Neural progenitor cell (in vitro differentiated cells): ENCODE measurements around the gene RPEL1. TPM values are rescaled to one million over a fixed set of nuclear protein-coding genes. Genes with fewer than 3 reads are reported as not detected.
"Not testable (repeated sequence)": the region's sequence is repeated elsewhere in the genome, so short reads cannot be mapped to it uniquely, and the experiment has no call there.

Experiments
- DNase-seq: peaks from one replicate; pipeline ENCODE4 v3.0.0-alpha.2; 2016; ENCODE audit warnings: low spot score
- H2AFZ ChIP-seq: fragments of 200-600 bp; sonication (generic); replicated peaks from 2 replicates; pipeline ENCODE4 v1.6.1; 2016; ENCODE audit warnings: antibody characterized with exemption
- H3F3A ChIP-seq: fragments of 200-600 bp; sonication (generic); 2 replicates; pipeline ENCODE4 v1.6.1; 2016; ENCODE audit warnings: antibody characterized with exemption, low read depth
- H3K27ac ChIP-seq: fragments of 200-600 bp; sonication (generic); 2 replicates; pipeline ENCODE4 v1.5.1; 2016; ENCODE audit warnings: mild to moderate bottlenecking
- H3K27me3 ChIP-seq: fragments of 200-600 bp; sonication (generic); 2 replicates; pipeline ENCODE4 v1.6.1; 2016; ENCODE audit warnings: mild to moderate bottlenecking, moderate library complexity
- H3K36me3 ChIP-seq: fragments of 200-600 bp; sonication (generic); 2 replicates; pipeline ENCODE4 v1.5.1; 2016
- H3K4me1 ChIP-seq: fragments of 200-600 bp; sonication (generic); 2 replicates; pipeline ENCODE4 v1.6.1; 2016; ENCODE audit warnings: mixed run types
- H3K4me2 ChIP-seq: fragments of 200-600 bp; sonication (generic); 2 replicates; pipeline ENCODE4 v1.6.1; 2016
- H3K4me3 ChIP-seq: fragments of 200-600 bp; sonication (generic); 2 replicates; pipeline ENCODE4 v1.5.1; 2016
- H3K79me2 ChIP-seq: fragments of 200-600 bp; sonication (generic); 2 replicates; pipeline ENCODE4 v1.6.1; 2016; ENCODE audit warnings: low read depth
- H3K9ac ChIP-seq: fragments of 200-600 bp; sonication (generic); 2 replicates; pipeline ENCODE4 v1.6.1; 2016
- H3K9me3 ChIP-seq: fragments of 200-600 bp; sonication (generic); 2 replicates; pipeline ENCODE4 v1.5.1; 2016; ENCODE audit warnings: low read depth
- H4K20me1 ChIP-seq: fragments of 200-600 bp; sonication (generic); 2 replicates; pipeline ENCODE4 v1.6.1; 2016; ENCODE audit warnings: low read depth
- H3K27ac Mint-ChIP-seq: 3 replicates; pipeline ENCODE4 v1.8.0; 2021; ENCODE audit warnings: mixed read lengths
- H3K27me3 Mint-ChIP-seq: 2 replicates; pipeline ENCODE4 v1.8.0; 2022; ENCODE audit warnings: low read depth, mild to moderate bottlenecking, inconsistent platforms, moderate library complexity, mixed read lengths; ENCODE audit not compliant: insufficient read depth
- H3K36me3 Mint-ChIP-seq: 3 replicates; pipeline ENCODE4 v1.8.0; 2021; ENCODE audit warnings: mixed read lengths
- H3K4me1 Mint-ChIP-seq: 3 replicates; pipeline ENCODE4 v1.8.0; 2021; ENCODE audit warnings: mixed read lengths
- H3K4me3 Mint-ChIP-seq: 3 replicates; pipeline ENCODE4 v1.8.0; 2021; ENCODE audit warnings: mild to moderate bottlenecking, moderate library complexity, mixed read lengths
- H3K9me3 Mint-ChIP-seq: 3 replicates; pipeline ENCODE4 v1.8.0; 2020; ENCODE audit warnings: mixed read lengths
- EZH2 ChIP-seq: fragments of 200-600 bp; sonication (generic); IDR thresholded peaks from 2 replicates; pipeline ENCODE4 v1.6.1; 2017; ENCODE audit warnings: antibody characterized with exemption, mild to moderate bottlenecking, moderate library complexity
- EZH2phosphoT487 ChIP-seq: fragments of 200-600 bp; sonication (generic); IDR thresholded peaks from 2 replicates; pipeline ENCODE4 v1.6.1; 2017; ENCODE audit warnings: antibody characterized with exemption
- total RNA-seq: library from RNA; depleted of rRNA; stranded (reverse); fragments of >200 nt; gene quantifications from 2 replicates; pipeline ENCODE4 v1.2.3, GENCODE V29; 2015; ENCODE audit warnings: low replicate concordance
- TF ChIP-seq, protein P1 (sequence below): fragments of 200-600 bp; sonication (generic); IDR thresholded peaks from 2 replicates; pipeline ENCODE4 v1.5.1; 2017; ENCODE audit warnings: antibody characterized with exemption, mild to moderate bottlenecking

The RPEL1 gene
- total RNA-seq, 1 donor from 2014 or later, result not detected

GRCh38 chr10:103257812-103258211, 12.1 kb downstream of the RPEL1 start:
- H3K27me3 Mint-ChIP-seq, result peaks cover 5% of the 10 kb centered on the region
- TF ChIP-seq, protein P1, sequence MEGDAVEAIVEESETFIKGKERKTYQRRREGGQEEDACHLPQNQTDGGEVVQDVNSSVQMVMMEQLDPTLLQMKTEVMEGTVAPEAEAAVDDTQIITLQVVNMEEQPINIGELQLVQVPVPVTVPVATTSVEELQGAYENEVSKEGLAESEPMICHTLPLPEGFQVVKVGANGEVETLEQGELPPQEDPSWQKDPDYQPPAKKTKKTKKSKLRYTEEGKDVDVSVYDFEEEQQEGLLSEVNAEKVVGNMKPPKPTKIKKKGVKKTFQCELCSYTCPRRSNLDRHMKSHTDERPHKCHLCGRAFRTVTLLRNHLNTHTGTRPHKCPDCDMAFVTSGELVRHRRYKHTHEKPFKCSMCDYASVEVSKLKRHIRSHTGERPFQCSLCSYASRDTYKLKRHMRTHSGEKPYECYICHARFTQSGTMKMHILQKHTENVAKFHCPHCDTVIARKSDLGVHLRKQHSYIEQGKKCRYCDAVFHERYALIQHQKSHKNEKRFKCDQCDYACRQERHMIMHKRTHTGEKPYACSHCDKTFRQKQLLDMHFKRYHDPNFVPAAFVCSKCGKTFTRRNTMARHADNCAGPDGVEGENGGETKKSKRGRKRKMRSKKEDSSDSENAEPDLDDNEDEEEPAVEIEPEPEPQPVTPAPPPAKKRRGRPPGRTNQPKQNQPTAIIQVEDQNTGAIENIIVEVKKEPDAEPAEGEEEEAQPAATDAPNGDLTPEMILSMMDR, result no peak
- TF ChIP-seq EZH2 (no peak), EZH2phosphoT487 (no peak)
- H3K79me2 ChIP-seq, result no peaks in the 10 kb centered on the region

DNA sequence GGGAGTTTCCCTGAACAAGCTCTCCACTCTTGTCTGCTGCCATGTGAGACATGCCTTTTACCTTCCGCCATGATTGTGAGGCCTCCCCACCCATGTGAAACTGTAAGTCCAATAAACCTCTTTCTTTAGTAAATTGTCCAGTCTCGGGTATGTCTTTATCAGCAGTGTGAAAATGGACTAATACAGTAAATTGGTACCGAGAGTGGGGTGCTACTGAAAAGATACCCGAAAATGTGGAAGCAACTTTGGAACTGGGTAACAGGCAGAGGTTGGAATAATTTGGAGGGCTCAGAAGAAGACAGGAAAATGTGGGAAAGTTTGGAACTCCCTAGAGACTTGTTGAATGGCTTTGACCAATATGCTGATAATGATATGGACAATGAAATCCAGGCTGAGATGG, 13.2 kb downstream of the RPEL1 start:
- not testable (repeated sequence) for H3F3A ChIP-seq, H3K36me3 Mint-ChIP-seq, H3K9me3 ChIP-seq, H3K36me3 ChIP-seq, H3K4me2 ChIP-seq, H3K27me3 Mint-ChIP-seq, H3K9ac ChIP-seq, H3K4me3 ChIP-seq, H4K20me1 ChIP-seq, H3K27me3 ChIP-seq, H2AFZ ChIP-seq, H3K27ac ChIP-seq, H3K4me3 Mint-ChIP-seq, H3K79me2 ChIP-seq, H3K27ac Mint-ChIP-seq, DNase-seq, H3K4me1 Mint-ChIP-seq, H3K4me1 ChIP-seq
- H3K9me3 Mint-ChIP-seq, result peaks cover 27% of the 10 kb centered on the region

More at GRCh38 chr10:103257812-103258211, 12.1 kb downstream of the RPEL1 start:
- H2AFZ ChIP-seq, result no peak overlapping the region
- Mint-ChIP-seq H3K36me3 (no peaks in the 10 kb centered on the region), H3K4me3 (no peak overlapping the region), H3K9me3 (peaks cover 27% of the 10 kb centered on the region), H3K4me1 (no peaks in the 10 kb centered on the region), H3K27ac (no peak overlapping the region)
- H3K36me3 ChIP-seq, result no peaks in the 10 kb centered on the region
- H3K4me2 ChIP-seq, result no peak overlapping the region
- H3K4me1 ChIP-seq, result no peaks in the 10 kb centered on the region
- H3K9ac ChIP-seq, result no peak overlapping the region
- H3K9me3 ChIP-seq, result no peaks in the 10 kb centered on the region
- H3F3A ChIP-seq, result no peaks in the 10 kb centered on the region
- H4K20me1 ChIP-seq, result no peaks in the 10 kb centered on the region
- H3K4me3 ChIP-seq, result no peak overlapping the region
- H3K27ac ChIP-seq, result no peak overlapping the region
- DNase-seq, result no peak
- no peaks in the 10 kb centered on the region for H3K27me3 ChIP-seq

DNA sequence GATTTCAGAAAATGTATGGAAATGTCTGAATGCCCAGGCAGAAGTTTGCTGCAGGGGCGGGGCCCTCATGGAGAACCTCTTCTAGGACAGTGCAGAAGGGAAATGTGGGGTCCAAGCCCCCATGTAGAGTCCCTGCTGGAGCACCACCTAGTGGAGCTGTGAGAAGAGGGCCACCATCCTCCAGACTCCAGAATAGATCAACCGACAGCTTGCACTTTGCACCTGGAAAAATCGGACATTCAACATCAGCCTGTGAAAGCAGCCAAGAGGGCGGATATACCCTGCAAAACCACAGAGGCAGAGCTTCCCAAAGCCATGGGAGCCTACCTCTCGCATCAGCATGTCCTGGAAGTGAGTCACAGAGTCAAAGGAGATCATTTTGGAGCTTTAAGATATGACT, 14.3 kb downstream of the RPEL1 start:
- Mint-ChIP-seq H3K27me3 (peaks cover 5% of the 10 kb centered on the region), H3K9me3 (peaks cover 27% of the 10 kb centered on the region), H3K27ac (no peak overlapping the region), H3K4me3 (no peak overlapping the region), H3K4me1 (no peaks in the 10 kb centered on the region), H3K36me3 (no peaks in the 10 kb centered on the region)
- no peaks in the 10 kb centered on the region for H3K27me3 ChIP-seq
- H3K27ac ChIP-seq, result no peak overlapping the region
- no peak overlapping the region for H2AFZ ChIP-seq
- no peak overlapping the region for H3K9ac ChIP-seq
- H3K4me2 ChIP-seq, result no peak overlapping the region
- H3K36me3 ChIP-seq, result no peaks in the 10 kb centered on the region
- H3K79me2 ChIP-seq, result no peaks in the 10 kb centered on the region
- TF ChIP-seq, protein P1, result no peak
- TF ChIP-seq EZH2 (no peak), EZH2phosphoT487 (no peak)
- H3K9me3 ChIP-seq, result no peaks in the 10 kb centered on the region
- no peak overlapping the region for H3K4me3 ChIP-seq
- no peaks in the 10 kb centered on the region for H3K4me1 ChIP-seq
- no peak for DNase-seq
- no peaks in the 10 kb centered on the region for H4K20me1 ChIP-seq
- no peaks in the 10 kb centered on the region for H3F3A ChIP-seq

DNA sequence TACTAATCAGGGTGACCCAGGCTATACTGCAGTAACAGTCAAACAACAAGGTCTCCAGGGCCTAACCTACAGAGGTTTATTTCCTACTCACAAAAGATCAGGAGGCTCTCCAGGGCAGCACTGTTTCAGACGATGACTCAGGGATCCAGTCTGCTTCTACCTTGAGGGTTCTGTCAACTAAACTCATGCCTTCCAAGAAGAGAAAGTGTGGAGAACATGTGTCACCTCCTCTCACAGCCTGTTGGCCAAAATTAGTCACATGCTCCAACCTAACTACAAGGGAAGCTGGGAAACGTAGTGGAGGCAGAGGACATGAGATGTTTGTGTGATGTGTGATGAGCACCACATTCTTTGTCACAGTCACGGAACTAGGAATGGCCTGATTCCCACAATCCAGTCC, 16.5 kb downstream of the RPEL1 start:
- H3K27ac ChIP-seq, result no peak overlapping the region
- H3K9ac ChIP-seq, result no peak overlapping the region
- H3F3A ChIP-seq, result peaks cover 6% of the 10 kb centered on the region
- H3K4me3 ChIP-seq, result no peak overlapping the region
- TF ChIP-seq EZH2phosphoT487 (no peak), EZH2 (no peak)
- TF ChIP-seq, protein P1, result no peak
- DNase-seq, result no peak
- no peaks in the 10 kb centered on the region for H3K4me1 Mint-ChIP-seq
- H3K9me3 Mint-ChIP-seq, result peaks cover 27% of the 10 kb centered on the region
- H4K20me1 ChIP-seq, result peaks cover 14% of the 10 kb centered on the region
- no peak overlapping the region for H2AFZ ChIP-seq
- H3K9me3 ChIP-seq, result no peaks in the 10 kb centered on the region
- H3K27me3 ChIP-seq, result peaks cover 2% of the 10 kb centered on the region
- no peaks in the 10 kb centered on the region for H3K4me1 ChIP-seq
- peaks cover 9% of the 10 kb centered on the region for H3K27me3 Mint-ChIP-seq
- no peaks in the 10 kb centered on the region for H3K36me3 ChIP-seq
- no peaks in the 10 kb centered on the region for H3K79me2 ChIP-seq
- no peaks in the 10 kb centered on the region for H3K36me3 Mint-ChIP-seq
- H3K4me2 ChIP-seq, result no peak overlapping the region
- no peak overlapping the region for H3K4me3 Mint-ChIP-seq
- no peak overlapping the region for H3K27ac Mint-ChIP-seq
